Pancreas (tissue), 10 donors: ENCODE results near the gene BACE2. TPM values are rescaled to one million over a fixed set of nuclear protein-coding genes. Genes with fewer than 3 reads are reported as not detected.

ENCODE experiments used
- ATAC-seq, 4 donors: fragments of 200-7000 bp; cut with Tn5 transposase; one replicate each; pipeline versions ENCODE4 v1.8.0 to v1.9.1; 2020; ENCODE audit warnings: mild to moderate bottlenecking in 4 of 4, moderate library complexity in 4 of 4
- DNase-seq, 6 donors: peaks; one replicate each; pipeline ENCODE4 v3.0.0-alpha.2; 2020
- FAIRE-seq: peaks from 2 replicates; lab custom pipeline; 2012; peaks lifted over from hg19 to GRCh38; lab: Jason Lieb, UNC
- H3K27ac ChIP-seq, 4 donors: fragments of 200-600 bp; sonication (generic); 1 replicate in 3 of 4; 2 replicates in 1 of 4; pipeline versions ENCODE4 v1.5.0 to v1.8.0; 2020
- H3K27me3 ChIP-seq, 4 donors: fragments of 200-600 bp; one replicate each; pipeline ENCODE4 v1.8.0; 2021
- H3K36me3 ChIP-seq, 3 donors: fragments of 200-600 bp; sonication (generic) in 1 of 3; one replicate each; pipeline versions ENCODE4 v1.5.0 to v1.8.0; 2020 to 2021
- H3K4me1 ChIP-seq, 3 donors: fragments of 200-600 bp; one replicate each; pipeline ENCODE4 v1.8.0; 2021
- H3K4me3 ChIP-seq, 4 donors: fragments of 200-600 bp; sonication (generic) in 2 of 4; one replicate each; pipeline versions ENCODE4 v1.5.0 to v1.8.0; 2020 to 2021
- H3K9me3 ChIP-seq, 4 donors: fragments of 200-600 bp; one replicate each; pipeline ENCODE4 v1.8.0; 2021
- CTCF ChIP-seq, 4 donors: fragments of 200-600 bp; sonication (generic) in 3 of 4; IDR thresholded peaks; one replicate each; pipeline versions ENCODE4 v1.5.0 to v1.8.0; 2021; ENCODE audit warnings: antibody characterized with exemption in 4 of 4
- WGBS, 2 donors: extraction: QIAGEN DNeasy Blood & Tissue Kit; methylation state at CpG; one replicate each; pipeline ENCODE4 v1.1.7; 2013; 5-methylcytosine and 5-hydroxymethylcytosine counted together
- intact Hi-C, 3 donors: fragments of 100-400 bp; cut with DNase I; formaldehyde crosslinking; loops; one replicate each; pipeline versions ENCODE4 v1.11.1 to v1.14.2; 2022
- polyA plus RNA-seq, 2 donors: library from polyadenylated mRNA; stranded (reverse); fragments of 200-250 nt; gene quantifications; one replicate each; pipeline ENCODE4 v1.2.3, GENCODE V29; 2013
- total RNA-seq, 6 donors: library from RNA; stranded (reverse); fragmentation: NEBNext Ultra II Directional in 4 of 6; extraction: Animal tissue kit (Norgen Biotek cat#: 25700) in 4 of 6; gene quantifications; one replicate each; pipeline versions ENCODE4 v1.2.1 to v1.2.4, GENCODE V29; 2021 to 2023
- donor health status: healthy with polysubstance abuse.
- donor health status: DM: no; HTN: no; CAD: no; lungs with moderate emphysema.
- donor health status: DM: no; HTN: no; CAD: no.
- donor health status: control.
- donor health status: control.
- donor health status: Bipolar disorder and iron deficiency.
- donor health status: DM: yes; HTN: yes; CAD: no.
- donor health status: DM: no; HTN: no; CAD: no.
- donor health status: DM: no; HTN: no; CAD: no.
- donor health status: DM: yes; HTN: yes; CAD: no.

BACE2 gene
- 10 to 100 TPM; 20.6 to 85.6 (median 52.2) TPM for total RNA-seq
- polyA plus RNA-seq: 10 to 100 TPM; 14.4 to 17.3 TPM

DNA sequence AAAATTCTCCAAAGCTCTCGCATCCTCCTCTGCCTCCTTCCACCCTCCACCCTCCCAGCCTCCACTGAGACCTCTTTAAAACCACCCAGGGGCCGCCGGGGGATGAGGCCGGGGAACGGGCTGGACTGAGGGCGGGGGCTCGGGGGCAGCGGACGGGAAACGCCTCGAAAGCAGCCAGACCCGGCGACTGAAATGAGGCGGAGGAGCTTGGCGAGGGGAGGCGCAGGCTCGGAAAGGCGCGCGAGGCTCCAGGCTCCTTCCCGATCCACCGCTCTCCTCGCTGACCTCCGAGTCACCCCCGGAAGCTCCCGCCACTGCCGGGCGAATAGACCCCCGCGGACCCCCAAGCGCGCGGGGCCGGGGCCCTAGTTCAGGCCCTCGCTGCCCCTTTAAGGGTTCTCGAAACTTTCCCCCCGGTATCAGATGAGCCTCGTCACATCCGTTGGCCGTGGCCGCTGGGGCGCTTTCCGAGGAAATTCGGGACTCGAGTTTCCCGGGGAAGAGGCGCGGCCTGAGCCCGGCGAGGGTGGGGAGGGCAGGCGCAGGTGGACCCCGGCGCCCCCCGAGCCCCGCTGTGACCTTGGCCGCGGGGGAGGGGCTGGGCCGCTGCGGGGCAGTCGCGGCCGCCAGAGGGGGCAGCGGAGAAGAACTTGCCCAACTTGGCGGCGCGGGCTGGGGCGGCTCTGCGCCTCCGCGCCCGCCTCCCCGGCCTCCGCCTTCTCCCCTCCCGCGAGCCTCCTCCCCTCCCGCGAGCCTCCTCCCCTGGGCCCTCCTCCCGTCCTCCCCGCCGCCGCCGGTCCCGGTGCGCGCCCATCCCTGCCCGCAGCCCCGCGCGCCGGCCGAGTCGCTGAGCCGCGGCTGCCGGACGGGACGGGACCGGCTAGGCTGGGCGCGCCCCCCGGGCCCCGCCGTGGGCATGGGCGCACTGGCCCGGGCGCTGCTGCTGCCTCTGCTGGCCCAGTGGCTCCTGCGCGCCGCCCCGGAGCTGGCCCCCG is at the start of gene BACE2:
TSS of gene BACE2 (plus strand) at position 813 of the 995 bp plus-strand sequence. CDS start at position 917, 104 bp downstream.
- peak; percentile 80 to 93 (median 85) for DNase-seq
- Histone ChIP-seq H3K27me3 (no peaks in the 10 kb centered on the region), H3K36me3 (no peaks in the 10 kb centered on the region), H3K27ac (peak within 1 kb of the TSS; percentile 75 to 96 (median 86)), H3K9me3 (no peaks in the 10 kb centered on the region), H3K4me3 (peak within 1 kb of the TSS; percentile 65 to 85 (median 82)), H3K4me1 (peaks cover 10 to 40% (median 32%) of the 10 kb centered on the region in 3 donors)
- peak; percentile 71 to 84 (median 82) for ATAC-seq
- intact Hi-C loops: no loop called here
- FAIRE-seq: no peak
- WGBS, 2 donors: 0 to 1% methylated on average over 59 to 111 of the region's 111 CpGs
- peak; percentile 16 to 42 (median 28) for TF ChIP-seq CTCF (IDR thresholded peaks at IDR 0.05)

GRCh38 chr21:41119901-41120300 is 48.1 kb upstream of the BACE2 start:
- no peak for ATAC-seq
- Histone ChIP-seq H3K4me1 (no peaks in the 10 kb centered on the region), H3K27me3 (peaks cover 0 to 6% (median 0%) of the 10 kb centered on the region in 4 donors), H3K36me3 (no peaks in the 10 kb centered on the region), H3K9me3 (no peaks in the 10 kb centered on the region), H3K27ac (no peak overlapping the region), H3K4me3 (no peak overlapping the region)
- DNase-seq: no peak
- intact Hi-C loops: no loop called here
- no peak for FAIRE-seq
- no peak for TF ChIP-seq CTCF (IDR thresholded peaks at IDR 0.05)
- 59 to 83% methylated on average over 1 of the region's 1 CpG for WGBS, 2 donors

- WGBS, 2 donors: 55 to 61% methylated on average over 4 of the region's 4 CpGs
- DNase-seq (no peak), FAIRE-seq (no peak), ATAC-seq (no peak)
- H3K4me3 ChIP-seq: no peak overlapping the region
- H3K36me3 ChIP-seq: no peaks in the 10 kb centered on the region
- H3K4me1 ChIP-seq: no peaks in the 10 kb centered on the region
- no peak overlapping the region for H3K27ac ChIP-seq
- H3K9me3 ChIP-seq: no peaks in the 10 kb centered on the region
- no peak for TF ChIP-seq CTCF (IDR thresholded peaks at IDR 0.05)
- H3K27me3 ChIP-seq: peaks cover 0 to 2% (median 0%) of the 10 kb centered on the region in 4 donors
- intact Hi-C loops: no loop called here
These were observed 47.0 kb upstream of the BACE2 start for GRCh38 chr21:41120997-41121396.

DNA sequence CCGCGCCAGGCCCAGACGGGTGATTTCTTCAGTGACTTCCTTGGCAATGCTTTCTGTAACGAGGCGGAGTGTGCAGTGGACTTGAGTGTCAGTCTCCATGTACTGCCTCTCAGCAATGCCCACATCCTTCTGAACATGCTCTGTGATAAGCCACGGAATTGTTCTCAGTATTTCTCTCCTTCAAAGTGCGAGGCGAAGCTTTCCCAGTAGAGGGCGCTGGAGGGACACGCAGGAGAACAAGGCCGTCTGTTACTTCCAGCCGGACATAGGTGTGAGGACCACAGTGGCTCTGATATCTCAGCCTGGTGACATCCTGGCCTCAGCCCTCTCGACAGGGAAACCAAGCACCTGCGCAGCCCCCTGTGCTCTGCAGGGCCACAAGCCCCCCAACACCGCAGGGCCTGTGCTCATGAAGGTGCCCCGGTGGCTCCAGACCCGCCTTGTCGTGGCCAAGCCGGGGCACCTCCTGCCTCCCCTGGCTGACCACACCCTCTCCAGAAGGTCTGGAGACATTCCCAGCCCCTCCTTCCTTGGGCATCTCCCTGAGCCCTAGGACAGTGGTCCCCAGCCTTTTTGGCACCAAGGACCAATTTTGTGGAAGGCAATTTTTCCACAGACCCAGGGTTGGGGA is 46.1 kb upstream of the BACE2 start:
- intact Hi-C loops: no loop called here
- H3K9me3 ChIP-seq: no peaks in the 10 kb centered on the region
- H3K36me3 ChIP-seq: no peaks in the 10 kb centered on the region
- 31 to 32% methylated on average over 19 of the region's 19 CpGs for WGBS, 2 donors
- peak; percentile 74 to 83 (median 80) for TF ChIP-seq CTCF (IDR thresholded peaks at IDR 0.05)
- no peaks in the 10 kb centered on the region for H3K4me1 ChIP-seq
- ATAC-seq (peak; percentile 88 to 99 (median 98)), FAIRE-seq (no peak), DNase-seq (peak; percentile 71 to 96 (median 88))
- H3K4me3 ChIP-seq: no peak overlapping the region
- no peaks in the 10 kb centered on the region for H3K27me3 ChIP-seq
- no peak overlapping the region for H3K27ac ChIP-seq
